GM08714 (cell line): ENCODE measurements around the gene GDAP1L1.
"Not testable (repeated sequence)": the region's sequence is repeated elsewhere in the genome, so short reads cannot be mapped to it uniquely, and the experiment has no call there.

Source experiments
- H3K4me3 ChIP-seq: fragments of 200-500 bp; sonication (Bioruptor generic); 2 replicates; pipeline ENCODE4 v1.5.1; 2014; ENCODE audit warnings: mild to moderate bottlenecking, low read length, inconsistent platforms
- ZNF274 ChIP-seq: IDR thresholded peaks from 2 replicates; pipeline ENCODE4 v1.6.1; 2012; ENCODE audit warnings: mild to moderate bottlenecking, low read depth, low read length

GDAP1L1 gene

DNA sequence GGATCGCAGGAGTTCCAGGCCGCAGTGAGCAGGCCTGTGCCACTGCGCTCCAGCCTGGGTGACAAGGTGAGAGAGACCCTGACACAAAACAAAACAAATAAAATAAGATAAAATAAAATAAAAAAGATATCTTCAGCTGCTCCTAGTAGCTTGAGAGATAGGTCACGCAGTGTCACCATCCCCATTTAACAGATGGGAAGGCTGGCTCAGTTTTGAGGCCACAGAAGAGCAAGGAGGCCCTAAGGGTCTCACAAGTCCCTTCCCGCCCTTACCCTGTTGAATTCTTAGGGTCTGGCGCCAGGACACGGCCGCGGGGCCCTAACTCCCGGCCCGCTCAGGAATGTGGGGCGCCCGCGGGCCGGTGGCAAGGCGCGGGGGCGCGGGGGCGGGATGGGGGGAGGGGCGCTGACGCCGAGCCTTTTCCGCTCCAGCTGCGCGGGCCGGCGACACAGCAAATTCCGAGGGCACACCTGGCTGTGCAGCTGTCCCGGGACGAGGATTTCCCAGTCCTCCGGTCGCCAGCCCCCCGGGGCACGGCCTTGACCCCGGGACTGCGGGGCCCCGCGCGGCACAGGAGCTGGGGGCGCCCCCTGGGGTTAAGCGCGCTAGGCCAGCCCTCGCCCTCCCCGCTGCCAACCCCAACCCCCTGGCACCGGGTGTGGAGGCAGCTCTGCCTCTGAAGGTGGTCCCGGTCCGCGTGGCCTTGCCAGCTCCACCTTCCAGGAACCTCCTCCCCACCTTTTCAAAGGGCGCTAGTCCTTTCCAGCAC lies 79.5 kb downstream of the GDAP1L1 start:
- no peak overlapping the region for H3K4me3 ChIP-seq
- TF ChIP-seq ZNF274: no peak

DNA sequence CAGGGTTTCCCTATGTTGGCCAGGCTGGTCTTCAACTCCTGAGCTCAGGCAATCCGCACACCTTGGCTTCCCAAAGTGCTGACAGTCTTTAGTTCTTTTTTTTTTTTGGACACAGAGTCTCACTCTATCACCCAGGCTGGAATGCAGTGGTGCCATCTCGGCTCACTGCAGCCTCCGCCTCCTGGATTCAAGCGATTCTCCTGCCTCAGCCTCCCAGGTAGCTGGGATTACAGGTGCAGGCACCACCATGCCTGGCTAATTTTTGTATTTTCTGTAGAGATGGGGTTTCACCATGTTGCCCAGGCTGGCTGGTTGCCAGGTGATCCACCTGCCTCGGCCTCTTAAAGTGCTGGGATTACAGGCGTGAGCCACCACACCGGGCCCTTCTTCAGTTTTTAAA lies 80.6 kb downstream of the GDAP1L1 start:
- not testable (repeated sequence) for H3K4me3 ChIP-seq

DNA sequence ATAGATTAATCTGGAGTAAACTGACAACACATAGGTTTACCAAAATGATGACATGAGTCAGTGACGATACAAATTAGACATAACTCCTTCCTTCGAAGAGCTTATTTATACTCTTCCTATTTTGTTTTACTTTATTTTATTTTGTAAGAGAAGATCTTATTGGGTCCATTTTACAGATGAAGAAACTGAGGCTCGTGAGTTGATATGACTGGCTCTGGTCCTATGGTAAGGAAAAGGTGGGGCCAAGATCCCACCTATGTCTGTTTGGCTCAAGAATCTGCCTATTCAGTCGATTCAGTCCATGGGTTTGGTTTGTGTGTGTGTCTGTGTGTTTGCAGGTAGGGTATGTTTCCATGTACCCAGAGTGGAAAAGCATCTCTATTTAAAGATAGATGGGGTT lies 81.3 kb downstream of the GDAP1L1 start:
- no peak for TF ChIP-seq ZNF274
- H3K4me3 ChIP-seq: no peak overlapping the region
